Caco-2 (cell line): Measurements from ENCODE around the gene PPT2. TPM values are rescaled to one million over a fixed set of nuclear protein-coding genes. Genes with fewer than 3 reads are reported as not detected.
"Not testable (repeated sequence)": the region's sequence is repeated elsewhere in the genome, so short reads cannot be mapped to it uniquely, and the experiment has no call there.

ENCODE experiments used
- BruUV-seq: library from RNA; stranded (reverse); fragments of 400-500 nt; replicated peaks from 2 replicates; lab custom pipeline; 2021; lab: Mats Ljungman, UMichigan
- CTCF ChIA-PET: fragments of 300-600 bp; sonication (Branson Sonifier 250); formaldehyde crosslinking; loops from one replicate; lab custom pipeline; 2022; ENCODE audit warnings: antibody characterized with exemption; lab: Charles Lee
- POLR2A ChIA-PET: fragments of 300-600 bp; sonication (Branson Sonifier 250); formaldehyde crosslinking; loops from one replicate; lab custom pipeline; 2022; ENCODE audit warnings: antibody characterized with exemption; lab: Charles Lee
- DNase-seq, 2 experiments: peaks; one replicate each; pipeline versions ENCODE4 v3.0.0 to v3.0.0-alpha.2; 2020 to 2022
- H3K27me3 ChIP-seq: replicated peaks from 2 replicates; pipeline ENCODE4 v1.6.0; 2011; ENCODE audit warnings: low read length; ENCODE audit not compliant: control insufficient read depth, insufficient read depth
- H3K36me3 ChIP-seq: 2 replicates; pipeline ENCODE4 v1.5.1; 2011; ENCODE audit warnings: low read length; ENCODE audit not compliant: control insufficient read depth, insufficient read depth
- H3K4me1 ChIP-seq: fragments of 250-450 bp; sonication (Bioruptor Pico); 2 replicates; pipeline ENCODE4 v1.5.1; 2020; ENCODE audit warnings: mild to moderate bottlenecking
- H3K4me3 ChIP-seq: 2 replicates; pipeline ENCODE4 v1.5.1; 2011; ENCODE audit warnings: low read depth, mild to moderate bottlenecking, control low read depth, low read length
- H3K9me3 ChIP-seq: fragments of 250-450 bp; sonication (Bioruptor Pico); 2 replicates; pipeline ENCODE4 v1.5.1; 2020; ENCODE audit warnings: mild to moderate bottlenecking, moderate library complexity
- H3K27ac Mint-ChIP-seq: one replicate; pipeline ENCODE4 v1.8.0; 2022; ENCODE audit warnings: mixed read lengths; ENCODE audit not compliant: unreplicated experiment
- H3K27me3 Mint-ChIP-seq: one replicate; pipeline ENCODE4 v1.8.0; 2022; ENCODE audit warnings: mixed read lengths; ENCODE audit not compliant: insufficient read depth, unreplicated experiment
- H3K36me3 Mint-ChIP-seq: one replicate; pipeline ENCODE4 v1.8.0; 2022; ENCODE audit warnings: mild to moderate bottlenecking, mixed read lengths; ENCODE audit not compliant: insufficient read depth, unreplicated experiment
- H3K4me1 Mint-ChIP-seq: one replicate; pipeline ENCODE4 v1.8.0; 2022; ENCODE audit warnings: low read depth, mixed read lengths; ENCODE audit not compliant: unreplicated experiment
- H3K4me3 Mint-ChIP-seq: one replicate; pipeline ENCODE4 v1.8.0; 2022; ENCODE audit warnings: mild to moderate bottlenecking, moderate library complexity, mixed read lengths; ENCODE audit not compliant: unreplicated experiment
- H3K9me3 Mint-ChIP-seq: one replicate; pipeline ENCODE4 v1.8.0; 2022; ENCODE audit warnings: mixed read lengths; ENCODE audit not compliant: unreplicated experiment
- CTCF ChIP-seq, 2 experiments: fragments of 200-600 bp in 1 of 2; IDR thresholded peaks; 1 replicate in 1 of 2; 2 replicates in 1 of 2; pipeline versions ENCODE4 v1.5.1 to v1.8.0; 2011 to 2022; ENCODE audit warnings: antibody characterized with exemption in 1 of 2, control low read depth in 1 of 2, inconsistent platforms in 1 of 2, low read depth in 1 of 2, low read length in 1 of 2, mild to moderate bottlenecking in 1 of 2, moderate library complexity in 1 of 2; ENCODE audit not compliant: insufficient read depth in 1 of 2, severe bottlenecking in 1 of 2, unreplicated experiment in 1 of 2
- intact Hi-C: fragments of 100-400 bp; cut with micrococcal nuclease; formaldehyde crosslinking; loops from one replicate; pipeline ENCODE4 v1.10.0; 2022; ENCODE audit not compliant: unreplicated experiment
- total RNA-seq: library from RNA; stranded (reverse); gene quantifications from 2 replicates; pipeline ENCODE4 v1.2.3, GENCODE V29; 2022

PPT2 gene
- total RNA-seq, 1 experiment from 2014 or later: 80.8 TPM

GRCh38 chr6:32183483-32184083 lies 29.6 kb downstream of the PPT2 start:
- peaks cover 33% of the 10 kb centered on the region for H3K4me1 Mint-ChIP-seq
- Histone ChIP-seq H3K4me3 (no peak overlapping the region), H3K36me3 (peaks cover 3% of the 10 kb centered on the region), H3K27me3 (no peaks in the 10 kb centered on the region), H3K9me3 (no peaks in the 10 kb centered on the region), H3K4me1 (peaks cover 12% of the 10 kb centered on the region)
- no peaks in the 10 kb centered on the region for H3K9me3 Mint-ChIP-seq
- no peak for TF ChIP-seq CTCF (IDR thresholded peaks at IDR 0.05; ENCODE audit: insufficient read depth in 1 of 2, low read depth in 1 of 2, low read length in 1 of 2, severe bottlenecking in 1 of 2, unreplicated experiment in 1 of 2)
- no peak for DNase-seq
- BruUV-seq: no TSS peak
- H3K4me3 Mint-ChIP-seq: no peak overlapping the region
- H3K27ac Mint-ChIP-seq: peak overlapping the region; percentile 58
- H3K36me3 Mint-ChIP-seq: peaks cover 61% of the 10 kb centered on the region
- ChIA-PET POLR2A (no interaction called here), CTCF (no interaction called here)
- no peaks in the 10 kb centered on the region for H3K27me3 Mint-ChIP-seq
- intact Hi-C loops: no loop called here

- H3K4me3 Mint-ChIP-seq: no peak within 1 kb of the TSS
- Histone ChIP-seq H3K4me3 (no peak within 1 kb of the TSS), H3K27me3 (no peaks in the 10 kb centered on the region), H3K4me1 (peaks cover 18% of the 10 kb centered on the region), H3K9me3 (no peaks in the 10 kb centered on the region), H3K36me3 (peaks cover 3% of the 10 kb centered on the region)
- no TSS peak for BruUV-seq
- peaks cover 58% of the 10 kb centered on the region for H3K36me3 Mint-ChIP-seq
- H3K4me1 Mint-ChIP-seq: peaks cover 33% of the 10 kb centered on the region
- H3K27me3 Mint-ChIP-seq: no peaks in the 10 kb centered on the region
- no peak for TF ChIP-seq CTCF (IDR thresholded peaks at IDR 0.05; ENCODE audit: insufficient read depth in 1 of 2, low read depth in 1 of 2, low read length in 1 of 2, severe bottlenecking in 1 of 2, unreplicated experiment in 1 of 2)
- ChIA-PET CTCF (no interaction called here), POLR2A (no interaction called here)
- intact Hi-C loops: no loop called here
- H3K27ac Mint-ChIP-seq: peak within 1 kb of the TSS; percentile 58
- no peaks in the 10 kb centered on the region for H3K9me3 Mint-ChIP-seq
- DNase-seq: no peak
These were observed 30.2 kb downstream of the PPT2 start, which contains the start of gene AGER for GRCh38 chr6:32184084-32184640. AGER (minus strand) TSS chr6:32184253; CDS start chr6:32184222, 31 bp downstream.

- peaks cover 20% of the 10 kb centered on the region for H3K4me1 ChIP-seq
- H3K36me3 ChIP-seq, H3K4me3 Mint-ChIP-seq, DNase-seq, H3K4me3 ChIP-seq, intact Hi-C loops, H3K9me3 Mint-ChIP-seq, H3K9me3 ChIP-seq, H3K27me3 Mint-ChIP-seq, H3K27me3 ChIP-seq, BruUV-seq: not testable (repeated sequence)
- Mint-ChIP-seq H3K36me3 (peaks cover 56% of the 10 kb centered on the region), H3K4me1 (peaks cover 24% of the 10 kb centered on the region), H3K27ac (peak overlapping the region; percentile 29)
- ChIA-PET POLR2A (interaction anchor here (2.1 kb wide), 1 partner anchor 10 kb away, joined by 7 read pairs; no protein-coding TSS in a partner anchor), CTCF (interaction anchor here (0.6 kb wide), 1 partner anchor 15 kb away, joined by 3 read pairs; no protein-coding TSS in a partner anchor)
These were observed 31.8 kb downstream of the PPT2 start for GRCh38 chr6:32185681-32186131.

- H3K9me3 Mint-ChIP-seq, H3K36me3 ChIP-seq, H3K27me3 Mint-ChIP-seq, H3K27me3 ChIP-seq, H3K4me3 ChIP-seq, DNase-seq, H3K9me3 ChIP-seq, intact Hi-C loops, BruUV-seq, H3K4me3 Mint-ChIP-seq: not testable (repeated sequence)
- H3K4me1 Mint-ChIP-seq: peaks cover 23% of the 10 kb centered on the region
- H3K4me1 ChIP-seq: peaks cover 26% of the 10 kb centered on the region
- peak overlapping the region; percentile 29 for H3K27ac Mint-ChIP-seq
- ChIA-PET CTCF (interaction anchor here (0.6 kb wide), 1 partner anchor 16 kb away, joined by 3 read pairs; no protein-coding TSS in a partner anchor), POLR2A (interaction anchor here (2.1 kb wide), 1 partner anchor 9 kb away, joined by 7 read pairs; no protein-coding TSS in a partner anchor)
- H3K36me3 Mint-ChIP-seq: peaks cover 53% of the 10 kb centered on the region
These were observed 32.4 kb downstream of the PPT2 start for GRCh38 chr6:32186151-32186840.
